ENCODE data around the gene F10. TPM values are rescaled to one million over a fixed set of nuclear protein-coding genes. Genes with fewer than 3 reads are reported as not detected.

The F10 gene
- total and polyA plus RNA-seq, 9 of the 15 experiments (the other 6 are each of a cell fraction or from before 2014, with no cell fraction given) = 0.04 to 0.09 (median 0.07) TPM; not detected in 5

DNA sequence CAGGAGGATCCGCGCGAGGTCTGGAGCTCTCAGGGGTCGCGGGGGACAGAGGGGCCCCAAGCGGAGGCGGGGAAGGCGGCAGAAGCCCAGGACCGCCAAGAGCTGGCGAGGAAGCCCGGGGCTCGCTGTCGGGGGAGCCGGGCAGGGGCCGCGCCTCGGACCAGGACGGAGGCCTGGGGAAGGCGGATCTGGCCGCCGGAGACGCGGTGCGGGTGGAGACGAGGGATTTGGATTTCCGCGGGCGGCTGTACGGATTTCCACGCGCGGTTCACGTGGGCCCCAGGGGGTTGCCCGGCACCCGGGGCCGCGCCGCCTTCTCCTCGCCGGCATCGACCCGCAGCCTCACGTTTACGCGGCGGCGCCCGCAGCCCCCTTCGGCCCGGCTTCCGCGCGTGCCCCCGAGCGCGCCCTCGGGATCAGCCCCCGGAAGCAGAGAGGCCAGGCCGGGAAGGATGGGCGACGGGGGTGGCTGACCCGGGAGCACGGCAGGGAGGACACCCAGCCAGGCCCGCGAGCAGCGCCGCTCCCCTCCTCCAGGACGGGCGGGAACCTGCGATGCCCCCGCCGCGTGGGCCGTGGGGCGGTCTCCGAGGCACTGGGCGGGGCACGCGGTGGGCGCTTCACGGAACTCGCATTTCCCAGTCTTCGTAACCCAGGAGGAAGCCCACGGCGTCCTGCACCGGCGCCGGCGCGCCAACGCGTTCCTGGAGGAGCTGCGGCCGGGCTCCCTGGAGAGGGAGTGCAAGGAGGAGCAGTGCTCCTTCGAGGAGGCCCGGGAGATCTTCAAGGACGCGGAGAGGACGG is 12.3 kb upstream of the F10 start:
- BruUV-seq (replicated peaks) = no TSS peak

More for the DNA sequence above, 12.3 kb upstream of the F10 start:
- Histone ChIP-seq H3K36me3 (ENCODE audit: control insufficient read depth, insufficient read depth, low read length) (no peaks in the 10 kb centered on the region), H2AFZ (ENCODE audit: low read depth, low read length) (no peak overlapping the region), H3K4me1 (replicated peaks in 1 of 2; ENCODE audit: control insufficient read depth in 2 of 2, insufficient read depth in 2 of 2, low read length in 2 of 2) (peaks cover 0 to 10% of the 10 kb centered on the region in 2 experiments; a peak in 2 of 5 replicates), H3K27me3 (ENCODE audit: control insufficient read depth in 2 of 2, insufficient read depth in 2 of 2, low read length in 2 of 2) (peaks cover 2 to 9% of the 10 kb centered on the region in 2 experiments; a peak in 3 of 5 replicates), H3K9ac (ENCODE audit: insufficient read depth in 1 of 2, low read depth in 2 of 2, low read length in 2 of 2) (no peak overlapping the region), H3K4me2 (ENCODE audit: insufficient read depth, low read length) (no peak overlapping the region), H4K20me1 (replicated peaks; ENCODE audit: control insufficient read depth, insufficient read depth, low read length) (no peaks in the 10 kb centered on the region), H3K4me3 (no peak overlapping the region), H3K9me3 (replicated peaks; ENCODE audit: control insufficient read depth, insufficient read depth, low read depth, low read length) (no peaks in the 10 kb centered on the region), H3K79me2 (ENCODE audit: control insufficient read depth, insufficient read depth, low read length) (no peaks in the 10 kb centered on the region), H3K9me1 (ENCODE audit: control insufficient read depth, insufficient read depth, low read length) (no peaks in the 10 kb centered on the region), H3K27ac (ENCODE audit: extremely low read depth, low read depth, low read length) (no peak overlapping the region)
- ATAC-seq = no peak
- in situ Hi-C loops (cut with MboI) = no loop called here
- CTCF ChIA-PET (ENCODE audit: low intra/inter-chr PET ratio) = no interaction called here
- WGBS (ENCODE audit: insufficient coverage, low coverage, missing lambda C conversion rate) = 61% methylated on average over 5 of the region's 99 CpGs
- no peak for FAIRE-seq
- DNase-seq (ENCODE audit: extremely low read depth in 1 of 4, low spot score in 3 of 4) = no peak
- POLR2A ChIA-PET = no interaction called here
- TF ChIP-seq BMI1 (IDR thresholded peaks at IDR 0.05; ENCODE audit: low read length) (no peak), ZNF830 (CRISPR knock-in tag; IDR thresholded peaks at IDR 0.05) (no peak), GABPB2 (CRISPR knock-in tag; conservative IDR thresholded peaks at IDR 0.05) (no peak), SREBF1 (IDR thresholded peaks at IDR 0.05; ENCODE audit: borderline replicate concordance, low read depth, low read length) (no peak), CREBBP (IDR thresholded peaks at IDR 0.05; ENCODE audit: low read depth, low read length) (no peak), SMAD4 (CRISPR knock-in tag; conservative IDR thresholded peaks at IDR 0.05) (no peak), RBBP5 (IDR thresholded peaks at IDR 0.05; ENCODE audit: borderline replicate concordance, insufficient read depth, low read length, poor library complexity, severe bottlenecking) (no peak), ZNF707 (CRISPR knock-in tag; conservative IDR thresholded peaks at IDR 0.05) (no peak), POLR2AphosphoS5 (IDR thresholded peaks at IDR 0.05; ENCODE audit: control insufficient read depth, insufficient read depth, low read depth, low read length) (no peak)
- TF ChIP-seq, protein P1, sequence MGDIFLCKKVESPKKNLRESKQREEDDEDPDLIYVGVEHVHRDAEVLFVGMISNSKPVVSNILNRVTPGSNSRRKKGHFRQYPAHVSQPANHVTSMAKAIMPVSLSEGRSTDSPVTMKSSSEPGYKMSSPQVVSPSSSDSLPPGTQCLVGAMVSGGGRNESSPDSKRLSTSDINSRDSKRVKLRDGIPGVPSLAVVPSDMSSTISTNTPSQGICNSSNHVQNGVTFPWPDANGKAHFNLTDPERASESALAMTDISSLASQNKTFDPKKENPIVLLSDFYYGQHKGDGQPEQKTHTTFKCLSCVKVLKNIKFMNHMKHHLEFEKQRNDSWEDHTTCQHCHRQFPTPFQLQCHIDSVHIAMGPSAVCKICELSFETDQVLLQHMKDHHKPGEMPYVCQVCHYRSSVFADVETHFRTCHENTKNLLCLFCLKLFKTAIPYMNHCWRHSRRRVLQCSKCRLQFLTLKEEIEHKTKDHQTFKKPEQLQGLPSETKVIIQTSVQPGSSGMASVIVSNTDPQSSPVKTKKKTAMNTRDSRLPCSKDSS (IDR thresholded peaks at IDR 0.05; ENCODE audit: low read depth, partially characterized antibody) = no peak
- TF ChIP-seq, protein P2, sequence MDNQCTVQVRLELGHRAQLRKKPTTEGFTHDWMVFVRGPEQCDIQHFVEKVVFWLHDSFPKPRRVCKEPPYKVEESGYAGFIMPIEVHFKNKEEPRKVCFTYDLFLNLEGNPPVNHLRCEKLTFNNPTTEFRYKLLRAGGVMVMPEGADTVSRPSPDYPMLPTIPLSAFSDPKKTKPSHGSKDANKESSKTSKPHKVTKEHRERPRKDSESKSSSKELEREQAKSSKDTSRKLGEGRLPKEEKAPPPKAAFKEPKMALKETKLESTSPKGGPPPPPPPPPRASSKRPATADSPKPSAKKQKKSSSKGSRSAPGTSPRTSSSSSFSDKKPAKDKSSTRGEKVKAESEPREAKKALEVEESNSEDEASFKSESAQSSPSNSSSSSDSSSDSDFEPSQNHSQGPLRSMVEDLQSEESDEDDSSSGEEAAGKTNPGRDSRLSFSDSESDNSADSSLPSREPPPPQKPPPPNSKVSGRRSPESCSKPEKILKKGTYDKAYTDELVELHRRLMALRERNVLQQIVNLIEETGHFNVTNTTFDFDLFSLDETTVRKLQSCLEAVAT (IDR thresholded peaks at IDR 0.05) = no peak
- intact Hi-C loops (cut with micrococcal nuclease) = no loop called here

Measured in K562 (cell line).